CD1c-positive myeloid dendritic cell (primary cell): ENCODE results near the gene DAPK2.

Experiments
- DNase-seq: peaks from one replicate; pipeline ENCODE4 v3.0.0-alpha.2; 2016; ENCODE audit errors: extremely low spot score

Gene DAPK2

DNA sequence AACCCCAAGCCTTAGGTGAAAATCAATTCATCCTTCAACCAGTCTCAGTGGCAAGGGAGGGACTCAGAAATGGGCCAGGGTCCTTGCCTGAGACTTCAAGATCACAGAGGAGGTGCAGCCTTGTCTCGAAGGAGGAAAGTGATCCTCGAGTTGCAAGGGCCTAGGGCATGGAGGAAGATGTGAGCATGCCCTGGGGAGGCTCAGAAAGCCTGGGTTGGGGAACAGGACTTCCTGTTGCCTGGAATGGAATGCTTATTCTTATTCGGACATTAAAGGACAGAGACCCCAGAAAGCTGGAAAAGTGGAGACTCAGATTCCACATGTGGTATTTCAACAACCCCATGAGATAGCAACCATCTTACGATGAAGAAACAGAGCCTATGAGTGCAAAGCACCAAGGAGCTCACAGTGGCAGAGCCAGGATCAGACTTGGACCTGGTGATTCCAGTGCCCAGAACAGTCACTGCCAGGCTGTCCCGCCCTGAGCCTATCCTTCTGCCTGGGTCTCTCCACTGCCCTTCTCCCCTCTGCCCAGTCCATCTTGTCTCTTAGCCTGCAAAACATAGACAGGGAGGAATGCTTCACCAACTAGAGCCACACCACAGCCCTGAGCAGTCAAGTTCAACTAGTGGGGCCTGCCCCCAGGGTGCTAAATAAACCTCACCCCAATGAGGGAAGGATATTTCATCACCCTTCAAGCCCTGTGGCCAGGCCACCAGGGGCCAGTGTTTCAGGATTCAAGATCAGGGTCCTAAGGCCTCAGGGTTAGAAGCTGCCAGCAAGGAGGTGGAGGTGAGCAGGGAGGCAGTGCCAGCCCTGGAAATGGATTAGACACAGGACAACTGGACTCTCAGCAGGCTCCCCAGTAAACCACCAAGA is 21.9 kb downstream of the DAPK2 start:
- DNase-seq: no peak

GRCh38 chr15:64023220-64023619 is 23.1 kb downstream of the DAPK2 start:
- DNase-seq: no peak

GRCh38 chr15:64022571-64022970 is 23.7 kb downstream of the DAPK2 start:
- no peak for DNase-seq

DNA sequence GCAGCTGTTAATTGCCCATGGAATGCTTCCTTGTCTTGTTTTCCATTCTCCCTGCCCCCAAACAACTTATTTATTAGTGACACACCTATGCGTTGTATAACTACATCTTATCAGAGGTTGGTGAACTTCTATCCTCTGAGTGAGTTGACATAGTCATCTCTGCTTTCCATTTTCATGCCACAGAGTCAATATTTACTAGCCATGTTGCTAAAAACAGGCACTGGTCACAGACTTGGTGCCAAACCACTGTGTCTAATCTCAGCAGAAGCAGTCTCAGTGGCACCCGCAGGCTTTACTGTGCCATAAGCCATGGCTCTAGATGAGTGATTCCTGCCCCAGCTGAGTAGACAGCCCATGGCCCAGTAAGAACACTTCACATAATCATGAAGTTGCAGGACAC is 26.5 kb downstream of the DAPK2 start:
- no peak for DNase-seq

- no peak for DNase-seq
These were observed 28.6 kb downstream of the DAPK2 start for GRCh38 chr15:64017591-64018163.

- no peak for DNase-seq
These were observed 29.1 kb downstream of the DAPK2 start for GRCh38 chr15:64017082-64017588.

- DNase-seq: no peak
These were observed 30.0 kb downstream of the DAPK2 start for GRCh38 chr15:64016257-64016656.

DNA sequence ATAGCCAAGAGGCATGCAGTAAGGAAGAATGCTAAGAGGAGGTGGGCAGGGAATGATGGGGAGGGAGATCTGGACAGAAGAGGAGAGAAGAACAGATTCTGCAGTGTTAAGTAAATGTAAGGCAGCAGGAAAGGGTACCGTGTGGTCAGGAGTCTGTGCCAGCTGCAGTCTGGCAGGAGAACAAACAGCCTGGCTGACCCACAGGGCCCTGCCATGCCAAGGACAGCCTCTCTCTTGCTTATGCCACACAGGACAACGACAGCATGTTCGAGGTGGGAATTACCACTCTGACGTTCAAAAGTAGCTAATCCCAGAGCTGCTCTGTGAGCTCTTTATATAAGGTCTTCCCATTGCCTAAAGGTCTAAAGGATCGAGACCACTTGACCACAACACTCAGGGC is 31.3 kb downstream of the DAPK2 start:
- DNase-seq: no peak

- no peak for DNase-seq
These were observed 32.9 kb downstream of the DAPK2 start for GRCh38 chr15:64013179-64014062.

DNA sequence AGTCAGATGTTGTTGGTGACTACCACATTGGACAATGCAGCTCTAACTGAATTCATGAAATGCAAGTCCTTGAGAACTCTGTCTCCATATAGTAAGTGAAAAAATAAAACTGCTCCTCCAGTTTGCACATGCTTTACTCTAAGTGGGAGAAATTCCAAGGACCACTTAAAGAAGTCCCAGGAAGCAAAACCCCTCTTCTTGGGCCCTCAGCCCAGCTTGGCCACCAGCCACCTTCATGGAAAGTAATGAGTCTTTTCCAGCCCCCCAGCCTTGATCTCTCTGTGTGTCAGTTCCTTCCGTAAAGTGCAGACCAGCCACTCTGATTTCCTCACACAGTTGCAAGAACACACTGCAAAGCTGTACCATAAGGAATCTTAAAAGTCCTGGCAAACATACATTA is 34.5 kb downstream of the DAPK2 start:
- no peak for DNase-seq

DNA sequence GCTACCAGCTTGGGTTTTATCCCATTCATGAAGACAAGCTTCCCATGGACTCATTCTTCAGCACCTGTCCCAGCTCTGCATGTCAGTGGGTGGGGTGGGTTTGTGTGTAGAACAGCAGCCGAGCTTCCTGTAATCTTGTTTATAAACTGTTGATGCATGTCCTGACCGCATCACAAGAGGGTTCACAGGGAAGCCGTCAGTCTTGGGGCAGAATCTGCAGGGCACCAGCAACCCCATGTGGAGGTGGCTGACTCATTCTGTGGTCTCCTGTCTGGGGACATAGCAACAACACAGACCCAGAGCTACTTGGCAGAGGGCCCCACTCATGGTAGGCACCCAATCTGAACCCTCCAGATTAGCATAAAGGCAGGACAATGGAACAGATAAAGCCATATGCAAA is 35.6 kb downstream of the DAPK2 start:
- DNase-seq: peak; percentile 77

DNA sequence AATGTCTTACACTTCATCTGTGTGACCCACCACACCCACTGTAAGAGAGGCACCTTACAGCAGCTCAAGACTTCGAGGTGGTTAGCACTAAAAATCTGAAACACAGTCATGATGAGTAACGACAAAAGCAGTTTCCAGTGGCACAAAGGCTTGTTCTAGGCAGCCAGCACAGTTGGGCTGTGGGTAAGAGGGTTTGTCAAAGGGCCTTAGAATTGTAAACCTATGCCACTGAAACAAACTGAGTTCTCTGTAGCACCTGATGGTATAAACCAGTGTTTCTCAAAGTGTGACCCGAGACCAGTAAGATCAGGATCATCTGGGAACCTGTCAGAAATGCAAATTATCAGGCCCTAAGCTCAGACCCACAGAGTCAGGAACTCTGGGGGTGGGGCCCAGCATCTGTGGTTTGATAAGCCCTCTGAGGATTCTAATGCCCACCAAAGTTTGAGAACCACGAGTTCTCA is 36.5 kb downstream of the DAPK2 start:
- DNase-seq: no peak

DNA sequence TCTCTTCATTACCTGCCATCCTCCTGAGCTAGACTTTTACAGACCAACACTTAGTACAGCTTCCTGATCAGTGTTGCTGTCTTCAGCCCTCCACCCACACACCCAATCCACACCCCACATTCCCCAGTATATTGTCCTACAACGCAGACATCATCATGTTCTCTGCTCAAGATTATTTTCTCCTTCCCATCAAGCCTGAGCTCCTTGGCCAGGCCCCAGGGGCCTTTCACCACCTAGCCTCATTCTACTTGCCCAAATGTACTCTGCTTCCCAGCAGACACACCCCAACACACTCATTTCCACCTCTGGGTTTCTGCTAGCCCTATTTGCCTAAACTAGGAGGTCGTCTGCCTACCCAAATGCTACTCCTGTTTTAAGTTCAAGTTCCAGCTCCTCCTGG is 37.0 kb downstream of the DAPK2 start:
- DNase-seq: no peak

GRCh38 chr15:64008177-64008576 is 38.1 kb downstream of the DAPK2 start:
- DNase-seq: no peak

DNA sequence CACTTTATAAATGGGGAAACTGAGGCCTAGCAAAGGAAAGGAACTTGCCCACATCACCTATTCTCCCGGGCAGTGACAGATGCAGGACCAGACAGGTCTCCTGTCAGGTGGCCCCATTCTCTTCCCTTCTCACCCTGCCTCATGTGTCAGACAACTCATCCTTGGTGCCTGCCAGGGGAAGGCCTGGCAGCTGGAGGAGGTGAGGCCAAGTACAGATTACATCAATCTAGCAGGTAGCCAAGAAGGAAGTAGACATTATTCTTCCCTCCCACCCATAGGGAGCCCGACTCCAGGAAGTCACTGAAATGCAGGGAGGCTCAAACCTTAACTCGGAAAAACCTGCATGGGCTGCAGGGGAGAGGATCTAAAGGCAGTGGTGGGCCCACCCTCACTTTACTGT is 39.6 kb downstream of the DAPK2 start:
- no peak for DNase-seq

GRCh38 chr15:64004587-64004986 is 41.7 kb downstream of the DAPK2 start:
- no peak for DNase-seq

- DNase-seq: no peak
These were observed 42.2 kb downstream of the DAPK2 start for GRCh38 chr15:64004056-64004455.

- no peak for DNase-seq
These were observed 43.1 kb downstream of the DAPK2 start for GRCh38 chr15:64003182-64003581.

DNA sequence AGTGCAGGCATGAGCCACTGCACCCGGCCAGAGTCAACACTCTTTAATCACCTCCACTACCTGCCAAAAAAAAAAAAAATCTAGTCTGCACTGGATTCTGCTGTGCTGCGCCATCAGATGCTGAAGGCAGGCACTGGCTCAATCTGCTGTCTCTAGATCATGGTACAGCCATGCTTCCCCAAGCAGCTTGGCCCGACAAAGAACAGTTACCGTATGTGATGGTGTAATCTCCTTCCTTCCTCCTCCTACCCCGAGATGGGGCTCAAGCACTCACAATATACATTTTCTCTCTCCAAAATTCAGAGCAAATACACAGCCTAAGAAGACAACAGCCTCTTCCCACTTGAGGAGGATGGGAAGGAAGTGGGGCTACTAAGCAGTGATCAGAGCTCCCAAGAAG is 45.1 kb downstream of the DAPK2 start:
- peak; percentile 25 for DNase-seq

GRCh38 chr15:64000183-64000951 is 45.9 kb downstream of the DAPK2 start:
- no peak for DNase-seq

DNA sequence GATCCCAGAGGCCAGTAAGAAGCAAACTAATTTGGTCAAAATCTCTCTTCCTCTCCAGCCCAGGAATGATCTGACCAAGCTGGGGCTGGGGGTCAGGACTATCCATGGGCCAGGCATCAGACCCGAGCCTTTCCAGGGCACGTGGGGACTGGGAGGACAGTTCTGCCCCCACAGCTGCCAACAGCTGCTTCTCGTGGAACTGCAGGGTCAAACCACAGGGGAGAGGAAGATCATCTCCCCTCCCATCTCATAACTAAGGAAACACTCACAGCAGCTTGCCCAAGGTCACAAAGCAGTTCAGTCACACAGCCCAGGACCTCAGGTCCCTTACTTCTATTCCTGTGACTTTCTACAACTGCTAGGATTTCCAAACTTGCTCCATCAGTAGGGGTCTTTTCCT is 47.1 kb downstream of the DAPK2 start:
- no peak for DNase-seq
